Activated naive CD8-positive, alpha-beta T cell treated with anti-CD3 and anti-CD28 coated beads, Interleukin-2, amount 10 ng/mL, durations not matched to agents 7 days and 5 days (primary cell): Measurements from ENCODE around the gene KIZ. TPM values are rescaled to one million over a fixed set of nuclear protein-coding genes. Genes with fewer than 3 reads are reported as not detected.
A peak's percentile ranks its signal among the peaks of the same experiment; 100 is the strongest.

Source experiments
- ATAC-seq: fragments of 150-1000 bp; cut with Tn5 transposase; one replicate; pipeline ENCODE4 v1.10.0; 2021; ENCODE audit warnings: low read depth, moderate library complexity
- POLR2A ChIA-PET: fragments of 350-600 bp; sonication (Branson Sonifier 250); formaldehyde crosslinking; loops from one replicate; lab custom pipeline; 2021; ENCODE audit warnings: antibody characterized with exemption; lab: Charles Lee
- DNase-seq: peaks from one replicate; pipeline ENCODE4 v3.0.0; 2021
- H3K27ac Mint-ChIP-seq: one replicate; pipeline ENCODE4 v1.8.0; 2022; ENCODE audit warnings: mild to moderate bottlenecking, mixed read lengths
- H3K27me3 Mint-ChIP-seq: one replicate; pipeline ENCODE4 v1.8.0; 2022; ENCODE audit warnings: mild to moderate bottlenecking, moderate library complexity, mixed read lengths
- H3K36me3 Mint-ChIP-seq: one replicate; pipeline ENCODE4 v1.8.0; 2021; ENCODE audit warnings: mild to moderate bottlenecking, mixed read lengths
- H3K4me1 Mint-ChIP-seq: one replicate; pipeline ENCODE4 v1.8.0; 2021; ENCODE audit warnings: mixed read lengths
- H3K4me3 Mint-ChIP-seq: one replicate; pipeline ENCODE4 v1.8.0; 2022; ENCODE audit warnings: mild to moderate bottlenecking, moderate library complexity, mixed read lengths
- H3K9me3 Mint-ChIP-seq: one replicate; pipeline ENCODE4 v1.8.0; 2021; ENCODE audit warnings: mixed read lengths
- total RNA-seq, 2 experiments: library from RNA; stranded (reverse); gene quantifications; one replicate each; pipeline ENCODE4 v1.2.3, GENCODE V29; 2021

The KIZ gene
- total RNA-seq, 2 experiments from 2014 or later: 33.4 to 36.6 TPM

- peaks cover 38% of the 10 kb centered on the region for H3K4me1 Mint-ChIP-seq
- peak overlapping the region; percentile 83 for H3K4me3 Mint-ChIP-seq
- DNase-seq (peak; percentile 60), ATAC-seq (peak; percentile 16)
- H3K27me3 Mint-ChIP-seq: peaks cover 75% of the 10 kb centered on the region
- no peaks in the 10 kb centered on the region for H3K36me3 Mint-ChIP-seq
- no peaks in the 10 kb centered on the region for H3K9me3 Mint-ChIP-seq
- POLR2A ChIA-PET: interaction anchor here (1.1 to 3.9 kb wide), 3 partner anchors 25 to 66 kb away, joined by 3 to 19 read pairs (median 3); partner anchors contain the start of gene KIZ
- H3K27ac Mint-ChIP-seq: peak overlapping the region; percentile 90
These were observed 25.1 kb upstream of the KIZ start for GRCh38 chr20:21100578-21101452.

GRCh38 chr20:21101453-21101931 lies 24.4 kb upstream of the KIZ start:
- H3K4me1 Mint-ChIP-seq: peaks cover 36% of the 10 kb centered on the region
- ATAC-seq: no peak
- H3K27me3 Mint-ChIP-seq: peaks cover 78% of the 10 kb centered on the region
- H3K9me3 Mint-ChIP-seq: no peaks in the 10 kb centered on the region
- POLR2A ChIA-PET: interaction anchor here (1.1 to 3.9 kb wide), 3 partner anchors 24 to 65 kb away, joined by 3 to 19 read pairs (median 3); partner anchors contain the start of gene KIZ
- peak overlapping the region; percentile 51 for H3K27ac Mint-ChIP-seq
- no peaks in the 10 kb centered on the region for H3K36me3 Mint-ChIP-seq
- peak overlapping the region; percentile 83 for H3K4me3 Mint-ChIP-seq
- DNase-seq: no peak

DNA sequence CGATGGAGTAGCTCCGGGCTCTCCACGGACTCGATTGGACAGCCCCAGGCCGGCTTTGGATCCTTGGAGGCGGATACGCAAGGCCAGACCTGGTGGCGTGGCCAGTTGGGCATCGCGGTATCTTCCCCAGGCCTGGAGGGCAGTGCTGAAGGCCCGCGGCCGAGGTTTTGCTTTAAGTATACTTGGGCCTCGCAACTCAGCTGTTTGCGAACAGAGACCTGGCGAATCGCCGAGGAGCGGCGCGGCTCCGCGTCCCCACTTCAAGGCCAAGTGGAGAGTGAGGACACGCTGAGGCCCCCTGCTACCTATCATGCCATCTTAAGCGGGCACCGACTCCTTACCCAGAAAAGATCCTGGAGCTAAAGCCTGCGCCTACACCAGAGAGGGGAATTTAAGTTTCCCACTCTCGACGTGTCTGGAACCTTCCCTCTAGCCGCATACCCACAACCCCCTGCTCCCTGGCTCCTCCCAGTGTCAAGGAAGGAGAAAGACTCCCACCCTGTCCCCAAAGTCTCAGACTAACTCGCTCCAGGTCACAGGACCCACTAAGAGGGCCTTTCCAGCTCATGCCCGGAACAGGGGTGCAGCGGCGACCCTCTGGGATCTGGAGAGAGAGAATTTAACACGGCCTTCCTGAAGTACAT lies 23.8 kb upstream of the KIZ start:
- POLR2A ChIA-PET: interaction anchor here (1.1 to 3.9 kb wide), 3 partner anchors 24 to 72 kb away, joined by 3 to 19 read pairs (median 3); partner anchors contain the start of gene KIZ
- Mint-ChIP-seq H3K27me3 (peaks cover 79% of the 10 kb centered on the region), H3K27ac (peak overlapping the region; percentile 65), H3K4me1 (peaks cover 36% of the 10 kb centered on the region), H3K9me3 (no peaks in the 10 kb centered on the region), H3K4me3 (peak overlapping the region; percentile 86), H3K36me3 (no peaks in the 10 kb centered on the region)
- peak; percentile 52 for DNase-seq
- peak; percentile 15 for ATAC-seq

- peak; percentile 69 for DNase-seq
- H3K27me3 Mint-ChIP-seq: peaks cover 79% of the 10 kb centered on the region
- H3K9me3 Mint-ChIP-seq: no peaks in the 10 kb centered on the region
- peak overlapping the region; percentile 86 for H3K4me3 Mint-ChIP-seq
- POLR2A ChIA-PET: interaction anchor here (1.1 to 3.9 kb wide), 2 partner anchors 23 to 72 kb away, joined by 3 to 19 read pairs; partner anchors contain the start of gene KIZ
- peaks cover 36% of the 10 kb centered on the region for H3K4me1 Mint-ChIP-seq
- peak overlapping the region; percentile 80 for H3K27ac Mint-ChIP-seq
- peak; percentile 62 for ATAC-seq
- H3K36me3 Mint-ChIP-seq: no peaks in the 10 kb centered on the region
These were observed 23.1 kb upstream of the KIZ start for GRCh38 chr20:21102603-21103311.

DNA sequence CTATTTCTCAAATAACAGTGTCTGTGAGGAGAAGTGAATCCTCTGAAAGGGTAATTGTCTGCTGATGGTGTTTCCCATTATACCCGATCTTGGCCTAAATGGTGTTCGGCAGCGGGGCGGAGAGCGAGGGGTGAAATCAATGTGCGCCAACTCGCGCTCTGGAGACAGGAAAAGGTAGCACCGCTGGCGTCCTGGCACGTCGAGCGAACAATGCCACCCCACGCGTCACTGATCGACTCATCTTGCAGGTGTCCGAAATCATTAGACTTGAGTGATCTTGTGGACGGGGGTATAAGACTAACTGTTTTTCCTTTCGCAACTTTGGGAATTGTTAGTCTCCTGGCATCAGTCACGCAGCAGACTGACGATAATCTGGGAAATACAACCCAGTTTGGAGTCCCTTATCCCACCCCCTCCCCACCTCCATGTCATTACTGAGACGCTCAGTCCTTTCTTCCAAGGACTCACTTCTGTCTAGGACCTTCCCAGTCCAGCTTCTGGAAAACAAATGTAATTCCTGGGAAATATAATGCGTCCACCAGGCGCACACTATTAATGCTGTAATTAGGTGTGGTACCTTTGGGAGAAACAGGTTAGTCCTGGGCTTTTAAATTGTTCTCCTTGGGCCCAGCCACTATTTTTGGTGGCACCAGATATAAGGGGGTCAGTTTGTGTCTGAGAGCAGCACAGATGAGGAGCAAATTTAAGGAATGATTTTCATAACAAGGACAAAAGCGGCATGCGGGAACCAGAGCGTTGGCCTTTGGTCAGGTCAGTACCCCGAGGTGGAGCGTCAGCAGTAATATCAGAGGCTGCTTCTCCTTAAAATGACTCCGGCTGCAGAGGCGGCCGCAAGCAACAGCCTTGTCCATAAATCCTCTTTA lies 22.1 kb upstream of the KIZ start:
- POLR2A ChIA-PET: interaction anchor here (1.1 kb wide), 1 partner anchor 70 kb away, joined by 3 read pairs; no protein-coding TSS in a partner anchor
- Mint-ChIP-seq H3K27me3 (peaks cover 79% of the 10 kb centered on the region), H3K36me3 (no peaks in the 10 kb centered on the region), H3K9me3 (no peaks in the 10 kb centered on the region), H3K27ac (no peak overlapping the region), H3K4me1 (peaks cover 32% of the 10 kb centered on the region), H3K4me3 (peak overlapping the region; percentile 86)
- no peak for ATAC-seq
- no peak for DNase-seq

- H3K27me3 Mint-ChIP-seq: peaks cover 79% of the 10 kb centered on the region
- no peak overlapping the region for H3K27ac Mint-ChIP-seq
- H3K4me3 Mint-ChIP-seq: no peak overlapping the region
- DNase-seq: no peak
- POLR2A ChIA-PET: no interaction called here
- ATAC-seq: no peak
- H3K36me3 Mint-ChIP-seq: no peaks in the 10 kb centered on the region
- peaks cover 28% of the 10 kb centered on the region for H3K4me1 Mint-ChIP-seq
- no peaks in the 10 kb centered on the region for H3K9me3 Mint-ChIP-seq
These were observed 21.5 kb upstream of the KIZ start for GRCh38 chr20:21104466-21104761.

- peaks cover 27% of the 10 kb centered on the region for H3K4me1 Mint-ChIP-seq
- H3K27me3 Mint-ChIP-seq: peaks cover 77% of the 10 kb centered on the region
- no peaks in the 10 kb centered on the region for H3K36me3 Mint-ChIP-seq
- no peak for DNase-seq
- ATAC-seq: no peak
- H3K27ac Mint-ChIP-seq: no peak overlapping the region
- no peaks in the 10 kb centered on the region for H3K9me3 Mint-ChIP-seq
- H3K4me3 Mint-ChIP-seq: no peak overlapping the region
- POLR2A ChIA-PET: no interaction called here
These were observed 21.0 kb upstream of the KIZ start for GRCh38 chr20:21104921-21105320.

- peaks cover 25% of the 10 kb centered on the region for H3K4me1 Mint-ChIP-seq
- POLR2A ChIA-PET: no interaction called here
These were observed 20.3 kb upstream of the KIZ start for GRCh38 chr20:21105429-21106170.

DNA sequence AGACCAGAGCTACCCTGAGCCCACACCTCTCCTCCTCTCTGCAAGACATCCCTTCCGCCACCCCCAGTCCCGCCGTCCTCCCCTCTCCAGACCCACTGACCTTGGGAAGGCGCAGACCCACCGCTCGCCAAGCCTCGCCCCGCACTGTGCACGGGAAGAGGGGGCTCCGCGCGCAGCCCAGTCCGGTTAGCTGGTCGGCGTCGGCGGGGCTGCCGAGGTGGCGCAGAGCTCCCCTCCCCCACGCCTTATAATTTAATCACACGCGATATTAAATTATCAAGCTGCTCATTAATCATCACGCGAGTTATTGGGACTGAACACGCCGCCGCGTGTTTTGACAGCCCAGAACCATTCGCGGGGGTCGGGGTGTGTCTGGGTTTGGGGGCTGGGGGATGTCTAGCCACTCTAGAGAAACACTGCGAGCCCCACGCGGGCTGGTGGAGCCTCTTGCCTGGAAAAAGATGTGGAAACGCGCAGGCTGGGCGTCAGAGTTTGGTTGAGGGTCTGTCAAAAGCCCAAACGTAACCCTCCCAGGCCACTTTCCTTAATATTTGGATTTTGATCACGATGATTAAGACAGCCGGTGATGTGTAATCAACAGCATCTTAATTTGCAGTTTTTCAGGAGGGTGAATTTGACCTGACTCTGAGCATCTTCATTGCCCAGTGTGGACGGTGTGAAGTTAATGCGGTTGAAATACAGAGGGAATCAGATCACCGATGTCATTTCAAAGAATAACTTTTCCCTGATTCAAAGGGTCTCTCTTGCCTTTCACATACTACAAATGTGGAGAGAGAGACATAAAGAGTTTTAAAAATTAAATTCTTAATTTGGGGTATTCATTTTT lies 19.5 kb upstream of the KIZ start, which contains the start of gene LINC00237:
LINC00237 (minus strand) TSS at position 188 of the 847 bp plus-strand sequence.
- POLR2A ChIA-PET: no interaction called here
- DNase-seq (no peak), ATAC-seq (no peak)
- H3K36me3 Mint-ChIP-seq: no peaks in the 10 kb centered on the region
- no peak within 1 kb of the TSS for H3K27ac Mint-ChIP-seq
- no peaks in the 10 kb centered on the region for H3K9me3 Mint-ChIP-seq
- H3K27me3 Mint-ChIP-seq: peaks cover 86% of the 10 kb centered on the region
- H3K4me3 Mint-ChIP-seq: peak within 1 kb of the TSS; percentile 49
- peaks cover 20% of the 10 kb centered on the region for H3K4me1 Mint-ChIP-seq

More at GRCh38 chr20:21105429-21106170, 20.3 kb upstream of the KIZ start:
- ATAC-seq: peak; percentile 21
- H3K27me3 Mint-ChIP-seq: peaks cover 83% of the 10 kb centered on the region
- H3K9me3 Mint-ChIP-seq: no peaks in the 10 kb centered on the region
- peak overlapping the region; percentile 49 for H3K4me3 Mint-ChIP-seq
- peak; percentile 49 for DNase-seq
- H3K36me3 Mint-ChIP-seq: no peaks in the 10 kb centered on the region
- H3K27ac Mint-ChIP-seq: no peak overlapping the region

DNA sequence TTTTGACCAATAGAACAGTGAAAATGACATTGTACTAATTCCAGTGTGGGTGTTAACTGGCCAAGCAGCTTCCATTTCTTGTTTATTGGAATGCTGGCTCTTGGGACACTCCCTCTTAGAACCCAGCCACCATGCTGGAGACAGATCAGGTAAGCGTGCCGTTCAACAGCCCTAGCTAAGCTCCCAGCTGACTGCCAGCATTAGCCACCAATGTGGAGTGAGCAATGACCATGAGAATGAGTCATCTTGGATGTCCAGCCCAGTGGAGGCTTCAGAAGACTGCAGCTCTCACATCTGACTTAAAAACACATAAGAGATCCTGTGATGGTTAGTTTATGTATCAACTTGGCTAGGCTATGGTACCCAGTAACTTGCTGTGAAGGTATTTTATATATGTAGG lies 16.7 kb upstream of the KIZ start:
- Mint-ChIP-seq H3K36me3 (no peaks in the 10 kb centered on the region), H3K4me3 (no peak overlapping the region), H3K27me3 (peaks cover 94% of the 10 kb centered on the region), H3K27ac (no peak overlapping the region), H3K4me1 (peaks cover 4% of the 10 kb centered on the region), H3K9me3 (no peaks in the 10 kb centered on the region)
- POLR2A ChIA-PET: interaction anchor here (0.6 kb wide), 1 partner anchor 67 kb away, joined by 3 read pairs; no protein-coding TSS in a partner anchor
- DNase-seq (no peak), ATAC-seq (no peak)

- H3K4me3 Mint-ChIP-seq: no peak overlapping the region
- ATAC-seq: no peak
- POLR2A ChIA-PET: no interaction called here
- DNase-seq: no peak
- no peak overlapping the region for H3K27ac Mint-ChIP-seq
- peaks cover 2% of the 10 kb centered on the region for H3K4me1 Mint-ChIP-seq
- no peaks in the 10 kb centered on the region for H3K36me3 Mint-ChIP-seq
- no peaks in the 10 kb centered on the region for H3K9me3 Mint-ChIP-seq
- H3K27me3 Mint-ChIP-seq: peaks cover 85% of the 10 kb centered on the region
These were observed 15.1 kb upstream of the KIZ start for GRCh38 chr20:21110811-21111210.
